Muscle layer of duodenum (tissue), 2 donors: ENCODE measurements around the gene DISC1.

ENCODE experiments used
- H3K27ac ChIP-seq: one replicate; pipeline ENCODE4 v1.7.0; 2013; ENCODE audit warnings: mild to moderate bottlenecking, low read length
- H3K27me3 ChIP-seq: one replicate; pipeline ENCODE4 v1.7.0; 2013; ENCODE audit warnings: low read depth, mild to moderate bottlenecking, control low read depth, low read length
- H3K36me3 ChIP-seq, 2 donors: one replicate each; pipeline ENCODE4 v1.7.0; 2013; ENCODE audit warnings: low read length in 2 of 2, control low read depth in 1 of 2, mild to moderate bottlenecking in 1 of 2; ENCODE audit not compliant: insufficient read depth in 2 of 2, control insufficient read depth in 1 of 2
- H3K4me1 ChIP-seq, 2 donors: one replicate each; pipeline ENCODE4 v1.7.0; 2013; ENCODE audit warnings: low read length in 2 of 2, mild to moderate bottlenecking in 2 of 2, control low read depth in 1 of 2, moderate library complexity in 1 of 2; ENCODE audit not compliant: insufficient read depth in 2 of 2, control insufficient read depth in 1 of 2
- H3K4me3 ChIP-seq, 2 donors: one replicate each; pipeline ENCODE4 v1.7.0; 2013; ENCODE audit warnings: low read length in 2 of 2, low read depth in 1 of 2, mild to moderate bottlenecking in 1 of 2
- H3K9me3 ChIP-seq, 2 donors: one replicate each; pipeline ENCODE4 v1.7.0; 2013; ENCODE audit warnings: low read length in 2 of 2, control low read depth in 1 of 2, mild to moderate bottlenecking in 1 of 2; ENCODE audit not compliant: control insufficient read depth in 1 of 2
- donor health status: healthy.

Gene DISC1

DNA sequence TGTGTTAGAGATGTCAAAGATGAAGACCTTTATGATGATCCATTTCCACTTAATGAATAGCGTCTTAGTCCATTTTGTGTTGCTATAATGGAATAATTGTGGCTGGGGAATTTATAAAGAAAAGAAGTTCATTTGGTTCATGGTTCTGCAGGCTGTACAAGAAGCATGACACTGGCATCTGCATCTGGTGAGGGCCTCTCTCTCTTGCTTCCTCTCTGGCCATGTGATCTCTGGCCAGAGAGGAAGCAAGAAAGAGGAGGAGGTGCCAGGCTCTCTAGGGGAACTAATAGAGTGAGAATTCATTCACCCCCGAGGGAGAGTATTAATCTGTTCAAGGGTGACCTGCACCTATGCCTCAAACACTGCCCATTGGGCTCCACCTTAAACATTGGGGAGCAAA, 242.8 kb downstream of the DISC1 start:
- no peaks in the 10 kb centered on the region for H3K9me3 ChIP-seq
- no peak overlapping the region for H3K27ac ChIP-seq
- peaks cover 3 to 19% of the 10 kb centered on the region in 2 donors for H3K4me1 ChIP-seq
- no peaks in the 10 kb centered on the region for H3K27me3 ChIP-seq
- no peak overlapping the region for H3K4me3 ChIP-seq
- no peaks in the 10 kb centered on the region for H3K36me3 ChIP-seq

GRCh38 chr1:231871471-231871870, 244.9 kb downstream of the DISC1 start:
- Histone ChIP-seq H3K4me3 (no peak overlapping the region), H3K4me1 (peaks cover 2 to 13% of the 10 kb centered on the region in 2 donors), H3K27me3 (no peaks in the 10 kb centered on the region), H3K9me3 (peaks cover 0 to 5% of the 10 kb centered on the region in 2 donors), H3K36me3 (no peaks in the 10 kb centered on the region), H3K27ac (no peak overlapping the region)

GRCh38 chr1:231871878-231872277, 245.3 kb downstream of the DISC1 start:
- no peak overlapping the region for H3K27ac ChIP-seq
- H3K36me3 ChIP-seq = no peaks in the 10 kb centered on the region
- H3K9me3 ChIP-seq = peaks cover 0 to 5% of the 10 kb centered on the region in 2 donors
- H3K27me3 ChIP-seq = no peaks in the 10 kb centered on the region
- H3K4me1 ChIP-seq = peaks cover 0 to 12% of the 10 kb centered on the region in 2 donors
- H3K4me3 ChIP-seq = no peak overlapping the region

- H3K4me1 ChIP-seq = peaks cover 0 to 6% of the 10 kb centered on the region in 2 donors
- H3K4me3 ChIP-seq = no peak overlapping the region
- no peaks in the 10 kb centered on the region for H3K27me3 ChIP-seq
- peaks cover 0 to 5% of the 10 kb centered on the region in 2 donors for H3K9me3 ChIP-seq
- H3K27ac ChIP-seq = no peak overlapping the region
- H3K36me3 ChIP-seq = no peaks in the 10 kb centered on the region
Measured at GRCh38 chr1:231872461-231872910, 245.9 kb downstream of the DISC1 start.

- H3K9me3 ChIP-seq = peaks cover 0 to 5% of the 10 kb centered on the region in 2 donors
- no peak overlapping the region for H3K27ac ChIP-seq
- no peaks in the 10 kb centered on the region for H3K36me3 ChIP-seq
- H3K27me3 ChIP-seq = no peaks in the 10 kb centered on the region
- H3K4me3 ChIP-seq = no peak overlapping the region
- H3K4me1 ChIP-seq = no peaks in the 10 kb centered on the region
Measured at GRCh38 chr1:231878737-231879136, 252.1 kb downstream of the DISC1 start.

- no peak overlapping the region for H3K4me3 ChIP-seq
- no peak overlapping the region for H3K27ac ChIP-seq
- no peaks in the 10 kb centered on the region for H3K27me3 ChIP-seq
- no peaks in the 10 kb centered on the region for H3K4me1 ChIP-seq
- H3K9me3 ChIP-seq = peaks cover 0 to 5% of the 10 kb centered on the region in 2 donors
- H3K36me3 ChIP-seq = no peaks in the 10 kb centered on the region
Measured at GRCh38 chr1:231879296-231879695, 252.7 kb downstream of the DISC1 start.

GRCh38 chr1:231882333-231882732, 255.7 kb downstream of the DISC1 start:
- no peaks in the 10 kb centered on the region for H3K27me3 ChIP-seq
- no peaks in the 10 kb centered on the region for H3K4me1 ChIP-seq
- H3K4me3 ChIP-seq = no peak overlapping the region
- no peak overlapping the region for H3K27ac ChIP-seq
- no peaks in the 10 kb centered on the region for H3K36me3 ChIP-seq
- H3K9me3 ChIP-seq = no peaks in the 10 kb centered on the region

GRCh38 chr1:231882790-231883189, 256.2 kb downstream of the DISC1 start:
- Histone ChIP-seq H3K4me3 (no peak overlapping the region), H3K4me1 (no peaks in the 10 kb centered on the region), H3K27ac (no peak overlapping the region), H3K9me3 (no peaks in the 10 kb centered on the region), H3K36me3 (no peaks in the 10 kb centered on the region), H3K27me3 (no peaks in the 10 kb centered on the region)

GRCh38 chr1:231883382-231883781, 256.8 kb downstream of the DISC1 start:
- no peaks in the 10 kb centered on the region for H3K4me1 ChIP-seq
- H3K27ac ChIP-seq = no peak overlapping the region
- H3K4me3 ChIP-seq = no peak overlapping the region
- H3K27me3 ChIP-seq = no peaks in the 10 kb centered on the region
- H3K9me3 ChIP-seq = no peaks in the 10 kb centered on the region
- no peaks in the 10 kb centered on the region for H3K36me3 ChIP-seq

GRCh38 chr1:231885209-231885854, 258.7 kb downstream of the DISC1 start:
- no peak overlapping the region for H3K27ac ChIP-seq

GRCh38 chr1:231887166-231887565, 260.6 kb downstream of the DISC1 start:
- Histone ChIP-seq H3K4me1 (no peaks in the 10 kb centered on the region), H3K4me3 (no peak overlapping the region), H3K9me3 (no peaks in the 10 kb centered on the region), H3K27ac (no peak overlapping the region), H3K36me3 (no peaks in the 10 kb centered on the region), H3K27me3 (no peaks in the 10 kb centered on the region)

More at GRCh38 chr1:231885209-231885854, 258.7 kb downstream of the DISC1 start:
- Histone ChIP-seq H3K4me1 (no peaks in the 10 kb centered on the region), H3K9me3 (no peaks in the 10 kb centered on the region), H3K36me3 (no peaks in the 10 kb centered on the region), H3K4me3 (no peak overlapping the region), H3K27me3 (no peaks in the 10 kb centered on the region)

DNA sequence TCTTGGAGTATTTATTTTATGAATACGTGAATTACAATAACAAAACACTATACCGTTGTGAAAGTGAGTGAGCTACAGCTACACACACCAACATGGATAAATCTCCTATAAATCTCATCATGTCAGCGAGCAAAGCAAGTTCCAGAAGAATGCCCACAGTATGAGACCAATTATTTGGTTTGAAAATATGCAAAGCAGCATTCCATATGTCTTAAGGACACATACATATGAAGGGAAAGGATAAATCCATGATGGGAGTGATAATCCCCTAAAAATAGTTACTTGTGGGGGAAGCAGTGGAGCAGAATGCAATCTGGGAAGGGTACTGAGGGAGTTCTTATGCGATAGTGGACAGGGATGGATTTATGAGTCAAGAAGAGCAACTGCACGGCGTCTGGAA, 261.3 kb downstream of the DISC1 start:
- H3K4me1 ChIP-seq = no peaks in the 10 kb centered on the region
- no peak overlapping the region for H3K4me3 ChIP-seq
- no peaks in the 10 kb centered on the region for H3K27me3 ChIP-seq
- no peaks in the 10 kb centered on the region for H3K9me3 ChIP-seq
- H3K36me3 ChIP-seq = no peaks in the 10 kb centered on the region
- H3K27ac ChIP-seq = no peak overlapping the region
